Renal pelvis (tissue), 12 donors: ENCODE data around the gene B4GALT5. TPM values are rescaled to one million over a fixed set of nuclear protein-coding genes. Genes with fewer than 3 reads are reported as not detected.
"Not testable (repeated sequence)": the region's sequence is repeated elsewhere in the genome, so short reads cannot be mapped to it uniquely, and the experiment has no call there.

Experiments used
- DNase-seq: peaks from one replicate; pipeline ENCODE4 v3.0.0-alpha.2; 2013
- long read RNA-seq, 16 experiments: transcript quantifications; one replicate each; lab custom pipeline, GENCODE V29; 2026
- polyA plus RNA-seq, 3 donors: library from polyadenylated mRNA; unstranded; fragments of 120-200 nt; gene quantifications; one replicate each; pipeline ENCODE4 v1.2.1, GENCODE V29; 2013; ENCODE audit not compliant: insufficient read length in 3 of 3

The B4GALT5 gene
- 10 to 100 TPM; 46.5 to 51.9 (median 48.3) TPM for polyA plus RNA-seq
- long read RNA-seq, donor 1, full-length matches to known transcripts: 2 of 2 reads
- long read RNA-seq, donor 1, partial matches to known transcripts: 0 of 2 reads
- long read RNA-seq, donor 1, other reads (novel, unspliced or antisense): 0 of 2 reads
- long read RNA-seq, donor 2, full-length matches to known transcripts: 8 of 8 reads
- long read RNA-seq, donor 2, partial matches to known transcripts: 0 of 8 reads
- long read RNA-seq, donor 2, other reads (novel, unspliced or antisense): 0 of 8 reads
- long read RNA-seq, donor 3, full-length matches to known transcripts: 5 of 5 reads
- long read RNA-seq, donor 3, partial matches to known transcripts: 0 of 5 reads
- long read RNA-seq, donor 3, other reads (novel, unspliced or antisense): 0 of 5 reads
- long read RNA-seq, donor 4, full-length matches to known transcripts: 1 of 1 reads
- long read RNA-seq, donor 4, partial matches to known transcripts: 0 of 1 reads
- long read RNA-seq, donor 4, other reads (novel, unspliced or antisense): 0 of 1 reads
- long read RNA-seq, donor 5, full-length matches to known transcripts: 3 of 3 reads
- long read RNA-seq, donor 5, partial matches to known transcripts: 0 of 3 reads
- long read RNA-seq, donor 5, other reads (novel, unspliced or antisense): 0 of 3 reads
- long read RNA-seq, donor 6, full-length matches to known transcripts: 8 of 8 reads
- long read RNA-seq, donor 6, partial matches to known transcripts: 0 of 8 reads
- long read RNA-seq, donor 6, other reads (novel, unspliced or antisense): 0 of 8 reads
- long read RNA-seq, donor 7, full-length matches to known transcripts: 17 of 17 reads
- long read RNA-seq, donor 7, partial matches to known transcripts: 0 of 17 reads
- long read RNA-seq, donor 7, other reads (novel, unspliced or antisense): 0 of 17 reads
- long read RNA-seq, donor 8, full-length matches to known transcripts: 2 of 2 reads
- long read RNA-seq, donor 8, partial matches to known transcripts: 0 of 2 reads
- long read RNA-seq, donor 8, other reads (novel, unspliced or antisense): 0 of 2 reads
- long read RNA-seq, donor 9, full-length matches to known transcripts: 6 of 6 reads
- long read RNA-seq, donor 9, partial matches to known transcripts: 0 of 6 reads
- long read RNA-seq, donor 9, other reads (novel, unspliced or antisense): 0 of 6 reads
- long read RNA-seq, donor 10, full-length matches to known transcripts: 6 of 6 reads
- long read RNA-seq, donor 10, partial matches to known transcripts: 0 of 6 reads
- long read RNA-seq, donor 10, other reads (novel, unspliced or antisense): 0 of 6 reads
- long read RNA-seq, donor 11, full-length matches to known transcripts: 6 of 6 reads
- long read RNA-seq, donor 11, partial matches to known transcripts: 0 of 6 reads
- long read RNA-seq, donor 11, other reads (novel, unspliced or antisense): 0 of 6 reads
- long read RNA-seq, donor 12, full-length matches to known transcripts: 13 of 13 reads
- long read RNA-seq, donor 12, partial matches to known transcripts: 0 of 13 reads
- long read RNA-seq, donor 12, other reads (novel, unspliced or antisense): 0 of 13 reads
- long read RNA-seq, donor 13, full-length matches to known transcripts: 5 of 5 reads
- long read RNA-seq, donor 13, partial matches to known transcripts: 0 of 5 reads
- long read RNA-seq, donor 13, other reads (novel, unspliced or antisense): 0 of 5 reads
- long read RNA-seq, donor 14, full-length matches to known transcripts: 10 of 24 reads
- long read RNA-seq, donor 14, partial matches to known transcripts: 14 of 24 reads
- long read RNA-seq, donor 14, other reads (novel, unspliced or antisense): 0 of 24 reads
- long read RNA-seq, donor 15, full-length matches to known transcripts: 12 of 12 reads
- long read RNA-seq, donor 15, partial matches to known transcripts: 0 of 12 reads
- long read RNA-seq, donor 15, other reads (novel, unspliced or antisense): 0 of 12 reads
- long read RNA-seq, donor 16, full-length matches to known transcripts: 10 of 10 reads
- long read RNA-seq, donor 16, partial matches to known transcripts: 0 of 10 reads
- long read RNA-seq, donor 16, other reads (novel, unspliced or antisense): 0 of 10 reads

GRCh38 chr20:49713753-49714712, at the start of gene B4GALT5:
B4GALT5 (minus strand) TSS chr20:49713878; CDS start chr20:49713690, 188 bp downstream.
- DNase-seq: peak; percentile 89

- DNase-seq: no peak
Measured at GRCh38 chr20:49762940-49763766, 49.5 kb upstream of the B4GALT5 start.

GRCh38 chr20:49761888-49762287, 48.2 kb upstream of the B4GALT5 start:
- not testable (repeated sequence) for DNase-seq

GRCh38 chr20:49759266-49759950, 45.7 kb upstream of the B4GALT5 start:
- DNase-seq: no peak

GRCh38 chr20:49758781-49759180, 45.1 kb upstream of the B4GALT5 start:
- DNase-seq: no peak

- DNase-seq: no peak
Measured at GRCh38 chr20:49757597-49757996, 43.9 kb upstream of the B4GALT5 start.

GRCh38 chr20:49756241-49756640, 42.6 kb upstream of the B4GALT5 start:
- no peak for DNase-seq

- DNase-seq: no peak
Measured at GRCh38 chr20:49754596-49754995, 40.9 kb upstream of the B4GALT5 start.

- no peak for DNase-seq
Measured at GRCh38 chr20:49753133-49753532, 39.5 kb upstream of the B4GALT5 start.

GRCh38 chr20:49752201-49752903, 38.7 kb upstream of the B4GALT5 start:
- no peak for DNase-seq

- DNase-seq: no peak
Measured at GRCh38 chr20:49751397-49751736, 37.7 kb upstream of the B4GALT5 start.

- DNase-seq: no peak
Measured at GRCh38 chr20:49750611-49751396, 37.1 kb upstream of the B4GALT5 start.

GRCh38 chr20:49749625-49750024, 35.9 kb upstream of the B4GALT5 start:
- DNase-seq: no peak

GRCh38 chr20:49748525-49748838, 34.8 kb upstream of the B4GALT5 start:
- no peak for DNase-seq

GRCh38 chr20:49747707-49748524, 34.2 kb upstream of the B4GALT5 start:
- no peak for DNase-seq
